HG02678 (cell line): ENCODE measurements around the gene MAML3.

Source experiments
- ATAC-seq: cut with Tn5 transposase; IDR thresholded peaks from one replicate; pipeline ENCODE4 v1.9.1; 2021; ENCODE audit warnings: mild to moderate bottlenecking, moderate library complexity; ENCODE audit not compliant: unreplicated experiment

Gene MAML3

DNA sequence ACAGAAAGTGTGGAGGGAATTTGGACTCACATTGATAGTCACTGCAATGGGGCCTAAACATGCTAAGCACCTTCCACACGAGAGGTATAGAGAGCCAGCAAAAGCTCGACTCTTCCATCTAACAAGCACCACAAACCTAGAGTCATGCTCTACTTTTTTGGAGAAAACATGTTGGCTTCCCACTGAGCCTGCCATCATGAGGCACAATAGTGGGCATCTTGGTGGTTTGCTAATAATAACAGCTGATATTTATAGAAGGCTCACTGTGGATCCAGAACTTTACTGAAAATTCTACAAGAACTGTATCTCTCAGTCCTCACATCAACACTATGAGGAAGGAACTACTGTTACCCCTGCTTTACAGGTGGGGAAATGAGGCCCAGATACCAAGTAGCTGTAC, 26.6 kb downstream of the MAML3 start:
- ATAC-seq, result no peak

DNA sequence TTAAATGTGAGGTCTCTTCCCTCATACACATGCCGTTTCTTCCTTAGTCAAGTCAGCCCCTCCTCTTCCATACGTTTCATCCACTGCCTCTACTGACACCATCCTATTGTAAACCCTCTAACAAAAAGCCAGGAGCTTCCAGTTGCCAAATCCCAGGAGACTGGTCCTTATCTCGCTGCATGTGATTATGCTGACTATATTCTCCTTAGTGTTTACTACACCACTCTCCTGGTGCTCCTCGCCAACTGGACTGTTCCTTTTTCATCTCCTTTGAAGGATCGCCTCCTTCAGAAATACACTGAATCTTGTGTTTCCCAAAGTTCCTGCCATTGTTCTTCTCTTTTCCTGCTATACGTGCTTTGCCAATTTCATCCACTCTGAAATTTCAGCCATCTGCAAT, 27.7 kb downstream of the MAML3 start:
- no peak for ATAC-seq

DNA sequence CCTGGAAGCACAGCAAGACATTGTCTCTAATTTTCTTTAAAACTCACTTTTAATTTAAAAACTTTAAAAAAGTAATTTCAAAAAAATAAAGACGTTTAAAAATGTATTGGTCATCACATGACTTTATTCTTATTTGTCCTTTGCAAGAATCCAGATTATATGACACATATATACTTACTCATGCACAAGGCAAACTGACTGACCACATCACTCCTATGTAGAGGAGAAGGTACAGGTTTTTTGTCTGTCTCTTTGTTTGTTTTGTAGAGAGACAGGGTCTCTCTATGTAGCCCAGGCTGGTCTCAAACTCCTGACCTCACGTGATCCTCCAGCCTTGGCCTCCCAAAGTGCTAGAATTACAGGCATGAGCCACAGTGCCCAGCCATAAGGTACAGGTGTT, 28.6 kb downstream of the MAML3 start:
- no peak for ATAC-seq

DNA sequence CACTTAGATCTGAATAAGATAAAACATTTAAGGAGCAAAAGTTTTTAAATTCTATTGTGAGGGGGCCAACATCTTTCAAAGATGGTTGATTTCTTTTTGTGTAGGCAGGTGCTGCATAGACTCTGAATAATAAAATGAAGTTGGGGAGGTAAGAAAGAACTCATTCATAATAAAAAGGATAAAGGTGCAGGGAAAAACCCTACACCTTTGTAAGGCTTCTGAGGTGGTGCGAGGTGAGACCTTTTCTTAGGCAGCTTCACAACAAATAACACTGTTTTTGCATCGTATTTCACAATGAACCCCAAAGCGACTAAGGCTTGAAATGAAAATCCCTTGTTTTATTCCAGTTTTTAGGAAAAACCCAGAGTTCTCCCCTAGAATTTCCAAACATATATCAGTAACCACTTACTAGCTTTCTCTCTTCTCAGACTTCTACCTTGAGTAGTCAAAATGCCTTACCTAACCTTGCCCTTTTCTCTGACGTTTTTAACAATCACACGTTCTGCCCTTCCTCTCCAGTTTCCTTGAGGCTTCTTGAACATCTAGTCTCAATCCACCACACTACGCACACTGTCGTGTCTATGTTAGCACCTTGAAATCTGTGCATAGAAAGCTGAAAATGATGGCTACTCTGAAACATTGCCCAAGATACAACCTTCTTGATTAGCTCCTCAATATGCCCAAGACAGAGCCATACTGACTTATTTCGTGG, 30.2 kb downstream of the MAML3 start:
- ATAC-seq, result no peak

DNA sequence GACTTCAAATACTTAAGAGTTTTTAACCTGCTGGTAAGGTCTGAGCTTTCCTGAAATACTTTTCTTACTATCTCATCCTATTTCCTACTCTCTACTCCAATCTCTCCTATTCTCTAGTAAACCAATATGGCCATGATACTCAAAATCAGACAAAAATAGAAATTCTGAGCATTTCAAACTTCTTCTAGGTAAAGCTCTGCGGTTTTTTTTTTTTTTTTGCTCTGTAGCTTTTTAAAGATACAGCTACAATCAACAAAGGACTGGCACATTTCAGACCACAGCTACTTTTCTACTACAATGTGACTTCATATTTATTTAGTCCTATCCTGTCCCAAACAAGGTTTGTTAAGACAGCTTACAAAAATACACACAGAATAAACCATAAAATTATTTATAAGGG, 31.1 kb downstream of the MAML3 start:
- ATAC-seq, result no peak

DNA sequence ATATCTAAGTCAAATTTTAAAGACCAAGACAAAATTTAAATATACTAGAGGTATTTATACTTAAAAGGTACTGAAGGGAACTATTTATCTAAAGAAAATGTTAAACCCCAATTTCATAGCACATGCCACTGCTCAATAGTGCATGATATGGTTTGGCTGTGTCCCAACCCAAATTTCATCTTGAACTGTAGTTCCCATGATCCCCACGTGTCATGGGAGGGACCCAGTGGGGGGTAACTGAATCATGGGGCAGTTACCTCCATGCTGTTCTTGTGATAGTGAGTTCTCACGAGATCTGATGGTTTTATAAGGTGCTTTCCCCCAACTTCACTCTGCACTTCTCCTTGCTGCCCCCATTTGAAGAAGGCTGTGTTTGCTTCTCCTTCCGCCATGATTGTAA, 32.3 kb downstream of the MAML3 start:
- ATAC-seq, result no peak

DNA sequence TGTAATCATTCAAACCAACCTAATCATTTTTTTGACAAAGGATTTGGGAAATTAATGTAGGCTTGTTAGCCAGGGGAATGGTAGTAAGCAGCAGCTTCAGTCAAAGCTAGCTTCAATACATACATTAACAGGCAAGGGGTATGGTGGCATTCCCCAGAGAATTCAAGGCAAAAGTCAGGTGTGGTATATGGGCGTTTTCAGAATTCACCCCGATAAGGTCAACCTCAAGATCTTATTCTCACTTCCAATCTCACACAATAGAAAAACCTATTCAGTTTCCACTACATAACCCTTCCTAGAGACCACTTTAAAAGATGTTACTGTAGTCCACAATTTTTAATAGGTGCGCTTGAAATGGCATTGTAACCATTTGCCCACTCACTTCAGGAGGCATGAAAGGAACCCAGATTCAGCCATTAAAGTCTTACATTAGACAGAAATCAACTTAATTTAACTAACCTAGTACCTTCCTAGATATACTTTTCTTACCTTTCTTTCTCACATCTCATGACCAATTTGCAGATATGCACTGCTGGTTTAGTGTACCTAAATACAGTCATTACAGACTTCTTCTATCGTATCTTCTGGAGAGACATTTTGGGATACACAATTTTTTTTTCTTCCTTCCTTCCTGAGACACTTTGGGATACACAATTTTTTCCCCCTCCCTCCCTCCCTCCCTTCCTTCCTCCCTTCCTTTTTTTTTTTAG, 34.9 kb downstream of the MAML3 start:
- peak; percentile 41 for ATAC-seq

DNA sequence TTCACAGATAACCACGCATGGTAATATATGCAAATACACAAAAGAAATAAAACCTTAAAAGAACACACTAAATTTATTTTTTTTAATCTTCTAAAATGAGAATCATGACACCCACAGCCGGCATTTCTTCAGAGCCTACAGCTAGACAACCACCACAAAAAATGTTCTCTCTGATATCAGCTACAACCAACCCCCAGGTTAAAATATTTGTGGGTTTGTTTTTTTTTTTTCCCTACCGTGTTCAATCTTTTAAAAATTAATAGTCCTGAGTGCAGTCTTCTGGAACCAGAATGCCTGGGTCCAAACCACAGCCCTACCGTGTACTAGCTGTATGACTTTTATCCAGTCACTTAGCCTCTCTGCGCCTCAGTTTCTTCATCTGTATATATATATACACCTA, 36.0 kb downstream of the MAML3 start:
- no peak for ATAC-seq

DNA sequence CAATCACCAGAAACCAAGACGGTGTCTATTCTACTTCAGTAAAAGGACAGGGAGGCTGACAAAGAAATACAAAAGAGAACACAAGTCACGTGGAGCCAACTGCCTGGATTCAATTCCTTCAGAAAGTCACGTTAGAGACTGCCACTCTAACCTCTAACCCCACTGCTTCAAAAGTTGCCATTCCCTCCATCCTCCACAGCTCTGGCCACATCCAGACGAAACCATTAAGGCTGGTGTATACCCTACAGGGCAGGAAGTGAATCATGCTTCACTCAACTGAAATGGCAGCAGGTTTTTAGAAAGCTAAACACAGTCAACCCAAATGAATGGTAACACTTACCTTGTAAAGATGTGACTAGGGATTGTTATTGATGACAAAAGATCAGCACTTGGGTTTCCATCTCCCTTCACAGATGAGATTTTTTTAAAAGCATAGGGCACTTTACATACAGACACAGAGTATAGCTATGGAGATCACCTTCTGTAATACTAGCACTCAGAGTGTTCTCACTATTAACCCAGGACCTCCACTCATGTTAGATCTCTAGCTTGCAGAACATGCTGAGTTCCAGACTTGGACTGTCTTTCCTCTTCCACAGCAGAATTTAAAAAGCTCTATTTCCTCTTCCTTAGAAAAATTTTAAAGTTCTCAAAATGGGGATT, 37.4 kb downstream of the MAML3 start:
- ATAC-seq, result no peak

DNA sequence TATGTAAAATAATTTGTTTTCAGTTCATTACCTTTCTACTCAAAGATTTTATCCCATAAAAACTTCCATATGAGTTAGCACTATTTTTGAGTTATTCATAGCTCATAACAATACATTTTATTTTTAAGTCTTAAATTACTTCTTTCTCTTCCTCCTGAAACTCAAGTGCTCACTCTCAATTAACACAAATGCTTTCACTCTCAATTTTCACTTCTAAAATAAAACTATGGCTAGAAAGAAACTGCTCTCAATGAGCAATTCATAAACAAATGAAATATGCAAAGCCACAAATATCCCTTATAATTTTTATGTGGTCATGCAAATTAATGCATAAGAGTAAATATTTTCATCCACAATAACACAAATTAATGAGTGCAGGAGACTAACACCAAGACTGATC, 38.8 kb downstream of the MAML3 start:
- peak; percentile 52 for ATAC-seq

DNA sequence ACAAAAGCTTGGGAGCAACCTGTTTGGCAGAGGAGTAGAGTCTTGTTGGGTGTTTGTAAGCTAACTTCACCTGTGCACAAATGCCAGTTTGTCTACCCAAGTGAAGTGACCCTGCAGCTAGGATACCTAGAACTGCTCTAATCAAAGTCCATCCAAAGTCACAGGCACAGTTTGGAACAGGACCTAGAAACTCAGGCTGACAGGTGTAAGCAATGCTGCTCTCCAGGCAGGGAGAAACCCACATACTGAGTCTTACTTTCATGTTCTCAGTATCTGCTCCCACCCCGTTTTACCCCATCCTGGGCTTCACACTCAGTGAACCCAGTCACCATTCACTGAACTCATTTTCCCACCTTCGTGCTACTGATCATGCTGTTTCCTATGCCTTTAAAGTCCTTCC, 40.3 kb downstream of the MAML3 start:
- no peak for ATAC-seq

DNA sequence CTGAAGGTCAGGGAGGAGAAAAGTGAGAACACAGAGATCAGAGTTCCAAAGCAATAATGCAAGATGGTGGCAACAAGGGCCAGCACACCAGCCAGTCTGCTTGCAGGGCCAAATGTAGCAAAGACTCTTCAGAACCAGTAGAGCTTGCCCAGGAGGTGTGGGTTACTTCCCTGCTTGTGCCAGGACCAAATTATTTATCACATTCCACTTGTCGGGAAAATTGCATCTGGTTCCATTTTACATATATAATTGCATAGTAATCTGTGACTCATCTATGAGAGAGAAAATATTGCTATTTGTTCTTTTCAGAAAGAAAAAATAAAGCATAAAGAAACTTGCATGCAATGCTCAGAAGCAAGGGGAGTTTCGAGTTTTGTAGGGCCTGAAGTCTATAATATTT, 41.4 kb downstream of the MAML3 start:
- no peak for ATAC-seq

DNA sequence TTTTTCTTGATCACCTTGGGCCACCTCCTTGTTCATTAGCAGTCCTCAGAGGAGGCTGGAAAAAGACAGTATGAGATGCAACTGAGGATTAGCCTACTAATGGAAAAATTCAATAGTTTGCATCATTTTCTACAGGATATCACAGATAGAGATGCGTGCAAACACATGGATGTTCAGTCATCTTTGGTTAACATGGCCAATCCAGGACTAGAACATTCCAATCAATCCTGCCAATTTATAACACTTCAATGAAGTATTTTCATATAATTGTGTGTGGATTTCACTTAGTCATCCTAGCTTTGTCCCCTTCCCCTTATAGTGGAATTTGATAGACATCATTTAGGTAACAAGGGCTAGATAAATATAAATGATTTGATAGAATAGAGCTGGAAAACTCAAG, 42.7 kb downstream of the MAML3 start:
- ATAC-seq, result no peak

DNA sequence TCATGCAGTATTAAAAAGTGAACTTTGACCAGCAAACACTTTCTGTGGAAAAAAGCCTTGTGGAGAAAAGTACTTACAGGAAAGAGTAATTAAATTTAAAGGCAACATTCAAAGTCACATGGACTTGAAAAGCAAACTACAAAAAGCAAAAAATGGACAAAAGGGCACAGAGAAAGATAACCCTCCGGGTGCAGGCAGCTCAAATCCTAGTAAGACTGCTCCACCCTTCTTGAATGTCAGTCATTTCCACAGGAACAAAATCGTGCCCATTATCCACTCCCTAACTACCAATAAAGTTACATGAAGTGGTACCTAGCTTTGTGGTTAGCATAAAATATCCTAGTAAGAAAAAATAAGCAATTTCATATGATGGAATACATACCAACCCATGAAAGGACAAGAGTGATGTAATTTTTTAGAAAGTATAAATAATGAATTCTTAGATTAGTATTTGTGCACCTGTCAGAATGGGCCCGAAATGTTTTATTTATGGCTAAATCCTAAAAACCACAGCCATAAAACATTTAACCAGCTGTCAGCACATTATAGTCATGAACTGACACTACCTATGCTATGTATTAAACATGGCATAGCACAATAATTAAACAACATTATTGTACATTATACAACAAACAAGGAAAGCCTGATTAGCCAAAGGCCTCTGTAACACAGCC, 43.3 kb downstream of the MAML3 start:
- ATAC-seq, result no peak

DNA sequence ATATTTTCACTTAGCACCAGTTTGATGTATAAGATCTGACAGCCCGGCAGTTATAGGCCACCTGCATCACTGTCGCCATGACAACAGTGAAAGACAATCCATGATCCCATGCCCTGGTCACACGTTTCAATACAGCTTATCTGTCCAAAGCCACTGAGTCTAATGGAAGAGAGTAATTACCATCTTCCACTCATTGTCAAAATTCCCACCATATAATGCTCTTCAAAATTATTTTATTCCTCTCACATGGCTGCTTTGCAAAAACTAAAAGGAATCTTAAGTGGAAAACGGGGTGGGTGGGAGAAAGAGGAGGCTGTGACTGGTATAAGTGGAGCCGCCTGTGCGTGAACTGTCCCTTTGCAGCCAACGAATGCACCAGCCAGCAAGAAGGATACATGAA, 44.2 kb downstream of the MAML3 start:
- ATAC-seq, result no peak

DNA sequence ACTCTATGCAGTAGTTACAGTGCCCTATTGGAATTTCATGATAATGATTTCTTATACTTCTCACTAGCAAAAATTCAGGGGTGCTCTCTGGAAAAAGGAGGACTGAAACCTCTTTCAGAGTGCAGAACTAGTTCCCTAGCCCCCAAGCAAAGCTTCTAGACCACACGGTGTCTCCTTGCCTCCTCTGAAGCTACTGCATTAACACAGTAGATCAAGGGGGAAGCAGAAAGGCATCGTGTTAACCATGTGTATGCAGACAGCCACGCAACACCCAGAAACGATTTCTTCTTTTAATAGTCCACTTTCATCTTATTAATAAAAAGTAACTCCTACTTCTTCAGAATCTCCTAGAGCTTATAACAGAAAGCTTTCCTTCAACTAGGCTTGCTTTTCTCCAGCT, 44.7 kb downstream of the MAML3 start:
- no peak for ATAC-seq

DNA sequence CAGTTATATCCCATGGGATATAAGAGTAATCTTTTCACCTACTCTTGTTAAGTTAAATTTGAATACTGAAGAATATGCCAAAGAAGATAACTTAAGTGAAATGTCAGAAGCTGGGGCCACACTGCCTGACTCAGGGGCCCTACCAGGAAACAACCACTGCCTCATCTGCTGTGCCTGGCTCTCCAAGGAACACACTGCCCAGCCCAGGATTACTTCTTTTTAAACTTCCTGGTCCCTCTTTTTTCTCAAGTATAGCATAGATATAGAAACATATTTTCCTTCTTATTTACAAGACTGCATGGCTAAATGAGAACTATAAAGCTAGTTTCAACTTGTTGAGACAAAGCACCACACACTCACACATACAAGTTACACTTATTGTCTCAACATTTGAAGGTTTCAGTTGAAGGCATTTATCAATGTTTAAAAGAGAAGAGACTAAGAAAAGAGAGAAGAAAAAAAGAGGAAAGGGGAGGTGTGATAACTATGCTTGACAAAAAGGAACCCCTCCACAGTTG, 45.2 kb downstream of the MAML3 start:
- no peak for ATAC-seq

DNA sequence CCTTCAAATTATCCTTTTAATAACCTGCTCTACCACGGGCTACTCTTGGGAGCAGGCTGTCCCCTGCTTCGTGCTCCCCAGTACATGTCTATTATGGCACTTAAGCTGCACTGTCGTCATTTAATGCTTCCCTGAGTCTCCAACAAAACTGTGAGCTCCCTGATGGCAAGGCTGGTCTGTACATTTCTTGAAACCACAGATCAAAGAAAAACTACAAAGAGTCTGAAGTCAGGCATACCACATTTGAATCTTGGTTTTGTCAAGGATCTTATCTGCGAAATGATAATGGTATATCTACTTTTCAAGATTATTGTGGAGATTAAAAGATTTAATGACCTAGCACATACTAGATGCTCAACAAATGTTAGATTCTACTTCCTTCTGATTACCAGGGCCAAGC, 45.7 kb downstream of the MAML3 start:
- ATAC-seq, result no peak

DNA sequence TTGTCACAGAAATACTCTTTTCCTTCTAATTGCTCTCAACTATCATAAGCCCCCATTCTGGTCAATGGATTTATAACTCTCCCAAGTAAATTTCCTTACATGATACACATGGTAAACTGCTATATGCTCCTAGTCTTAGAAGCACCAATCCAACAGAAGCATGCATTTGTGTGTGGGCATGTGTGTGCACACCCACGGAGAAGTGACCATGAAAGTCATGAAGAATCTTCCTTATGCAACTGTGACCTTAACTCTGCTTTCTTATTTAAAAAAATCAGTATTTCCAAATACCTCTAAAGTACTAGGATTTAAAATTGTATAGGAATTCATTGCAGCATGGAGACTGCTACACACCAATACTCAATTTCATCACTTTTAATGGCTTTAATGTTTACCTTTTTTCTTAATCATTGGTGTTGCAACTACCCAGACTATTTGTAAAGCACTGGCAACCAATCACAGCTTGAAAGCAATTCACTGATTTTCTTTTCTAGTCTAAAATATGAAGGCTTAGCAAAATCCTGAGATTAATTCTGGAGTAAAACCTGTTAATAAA, 47.6 kb downstream of the MAML3 start:
- ATAC-seq, result no peak

DNA sequence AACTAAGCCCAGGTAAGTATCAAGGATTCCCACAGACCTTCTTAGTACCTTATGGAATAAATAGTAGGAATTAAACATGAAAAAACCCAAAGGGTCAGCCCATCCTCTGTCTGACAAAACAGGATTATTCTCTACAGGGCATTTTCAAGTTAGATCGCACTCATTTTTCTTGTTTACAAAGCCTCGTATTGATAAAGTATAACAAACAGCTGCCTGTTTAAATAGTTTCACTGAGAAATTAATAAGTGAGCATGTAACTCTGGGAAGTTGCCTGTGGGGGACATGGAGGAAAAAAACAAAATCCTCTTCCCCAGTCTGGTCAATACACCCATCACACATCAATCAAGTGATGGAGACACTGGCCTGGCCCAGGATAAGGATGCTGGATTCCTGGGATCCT, 48.5 kb downstream of the MAML3 start:
- ATAC-seq, result no peak

DNA sequence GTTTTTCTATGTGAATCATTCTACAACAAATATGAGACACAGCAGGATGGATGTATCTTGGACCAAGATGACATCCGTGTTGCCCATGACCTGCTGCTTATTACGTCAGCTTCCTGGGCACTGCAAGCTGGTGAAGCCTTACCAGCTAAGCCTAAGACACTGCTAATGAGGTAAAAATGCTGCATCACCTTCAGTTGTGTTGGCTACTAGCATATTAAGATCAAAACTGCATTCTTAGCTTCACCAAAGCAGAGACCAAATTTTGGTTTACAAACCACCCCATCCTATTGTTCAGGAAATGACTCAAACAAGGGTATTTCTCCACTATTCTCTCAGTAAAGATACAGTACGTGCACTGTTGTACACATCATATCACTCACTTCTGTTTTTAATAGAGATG, 50.3 kb downstream of the MAML3 start:
- ATAC-seq, result peak; percentile 77
